Activated CD8-positive, alpha-beta memory T cell treated with anti-CD3 and anti-CD28 coated beads for 1 hour (primary cell): Measurements from ENCODE around the gene UNG.
A peak's percentile ranks its signal among the peaks of the same experiment; 100 is the strongest.
"Not testable (repeated sequence)": the region's sequence is repeated elsewhere in the genome, so short reads cannot be mapped to it uniquely, and the experiment has no call there.

Source experiments
- DNase-seq, 2 donors: peaks; one replicate each; pipeline ENCODE4 v3.0.0-alpha.2; 2020; ENCODE audit warnings: low read depth in 1 of 2; ENCODE audit errors: extremely low read depth in 1 of 2

The UNG gene

DNA sequence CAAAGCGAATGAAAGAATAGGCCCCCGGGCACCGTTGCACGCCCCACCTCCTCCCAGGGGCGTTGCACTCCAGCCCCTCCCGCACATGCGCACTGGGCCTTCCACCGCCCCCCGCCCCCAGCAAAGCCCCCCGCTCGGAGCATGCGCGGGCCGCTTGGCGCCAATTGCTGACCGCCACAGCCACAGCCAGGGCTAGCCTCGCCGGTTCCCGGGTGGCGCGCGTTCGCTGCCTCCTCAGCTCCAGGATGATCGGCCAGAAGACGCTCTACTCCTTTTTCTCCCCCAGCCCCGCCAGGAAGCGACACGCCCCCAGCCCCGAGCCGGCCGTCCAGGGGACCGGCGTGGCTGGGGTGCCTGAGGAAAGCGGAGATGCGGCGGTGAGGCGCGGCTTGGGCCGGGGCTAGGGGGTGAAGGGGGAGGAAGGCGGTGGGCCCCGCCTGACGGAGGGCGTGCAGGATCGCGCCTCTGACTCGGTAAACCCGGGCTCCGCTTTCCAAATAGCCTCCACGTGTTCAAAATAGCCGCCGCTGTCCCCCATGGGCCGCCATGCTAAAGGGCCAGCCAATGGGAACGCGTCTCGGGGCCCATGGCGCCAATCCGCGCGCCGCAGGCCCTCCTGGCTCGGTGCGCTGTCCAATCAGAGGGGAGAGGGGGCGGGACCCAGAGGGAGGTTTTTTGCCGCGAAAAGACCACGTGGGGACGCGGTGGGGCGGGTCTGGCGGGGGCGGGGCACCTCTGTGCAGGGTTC is at the start of gene UNG:
Gene UNG (plus strand): TSS at position 163 of the 748 bp plus-strand sequence. CDS start 83 bp downstream, at position 246.
- DNase-seq: peak; percentile 83 to 95

- not testable (repeated sequence) for DNase-seq
Measured at GRCh38 chr12:109048706-109049105, 48.7 kb upstream of the UNG start.

DNA sequence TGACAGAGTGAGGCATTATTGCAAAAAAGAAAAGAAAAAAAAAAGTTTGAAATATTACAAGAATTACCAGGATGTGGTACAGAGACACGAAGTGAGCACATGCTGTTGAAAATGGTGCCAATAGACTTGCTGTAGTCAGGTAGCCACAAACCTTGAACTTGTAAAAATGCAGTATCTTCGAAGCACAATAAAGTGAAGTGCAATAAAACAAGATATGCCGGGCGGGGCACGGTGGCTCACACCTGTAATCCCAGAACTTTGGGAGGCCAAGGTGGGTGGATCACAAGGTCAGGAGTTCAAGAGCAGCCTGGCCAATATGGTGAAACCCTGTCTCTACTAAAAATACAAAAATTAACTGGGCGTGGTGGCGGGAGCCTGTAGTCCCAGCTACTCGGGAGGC is 47.6 kb upstream of the UNG start:
- not testable (repeated sequence) for DNase-seq

DNA sequence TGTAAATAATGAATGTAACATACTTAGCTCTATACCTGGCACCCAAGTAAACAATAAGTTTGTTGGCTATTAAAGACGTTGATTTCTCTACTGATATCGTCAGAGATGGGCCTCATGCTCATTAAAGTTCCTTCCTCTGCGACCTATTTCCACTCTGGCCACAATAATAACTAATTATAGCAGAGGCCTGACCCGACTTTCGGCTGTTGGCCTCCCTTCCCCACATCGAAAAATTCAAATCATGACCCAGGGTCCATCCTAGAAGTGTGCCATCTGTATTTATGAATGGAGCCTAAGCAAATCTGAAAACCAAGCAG is 45.3 kb upstream of the UNG start:
- DNase-seq: no peak

DNA sequence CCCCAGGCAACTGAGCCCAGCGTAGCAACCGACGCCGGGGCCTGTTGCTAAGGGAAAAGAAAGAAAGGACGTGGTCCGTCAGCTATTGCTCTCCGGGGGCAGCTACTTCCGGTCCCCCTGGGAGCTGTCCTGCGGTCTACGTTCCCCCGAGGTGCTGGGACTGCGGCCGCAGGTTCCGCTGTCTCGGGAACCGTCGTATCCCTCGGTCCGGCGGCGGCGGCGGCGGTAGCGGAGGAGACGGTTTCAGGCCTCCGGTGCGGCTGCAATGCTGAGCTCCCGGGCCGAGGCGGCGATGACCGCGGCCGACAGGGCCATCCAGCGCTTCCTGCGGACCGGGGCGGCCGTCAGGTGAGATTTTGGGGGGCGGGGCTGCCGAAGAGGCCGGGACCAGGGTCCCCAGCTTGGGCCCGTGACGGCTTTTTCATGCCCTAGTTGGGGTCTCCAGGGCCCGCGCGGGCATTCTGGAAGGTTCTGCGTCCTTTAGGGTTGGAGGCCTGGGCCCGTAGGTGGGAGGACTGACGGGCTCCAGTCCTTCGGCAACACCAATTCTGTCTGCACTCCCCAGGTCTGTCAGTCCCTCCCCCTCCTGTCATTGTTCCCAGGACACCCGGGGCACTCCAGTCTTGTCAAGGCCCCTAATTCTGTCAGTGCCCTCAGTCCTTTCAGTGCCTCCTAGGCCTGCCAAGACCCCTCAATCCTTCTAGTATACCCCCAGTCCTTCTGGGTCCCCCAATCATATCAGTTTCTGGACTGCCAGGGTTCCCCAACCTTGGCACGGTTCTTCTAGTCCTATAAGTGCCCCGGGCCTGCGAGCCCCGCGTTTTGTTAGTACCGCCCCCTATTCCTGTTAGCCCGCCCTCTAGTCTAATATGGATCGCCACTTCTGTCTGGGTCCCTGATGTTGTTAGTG is 44.7 kb upstream of the UNG start, which contains the start of gene USP30:
Gene USP30 (plus strand): TSS at position 163 of the 910 bp plus-strand sequence. CDS start 103 bp downstream, at position 266.
- DNase-seq: peak; percentile 67 to 78

- DNase-seq: no peak
Measured at GRCh38 chr12:109053382-109054123, 43.8 kb upstream of the UNG start.

DNA sequence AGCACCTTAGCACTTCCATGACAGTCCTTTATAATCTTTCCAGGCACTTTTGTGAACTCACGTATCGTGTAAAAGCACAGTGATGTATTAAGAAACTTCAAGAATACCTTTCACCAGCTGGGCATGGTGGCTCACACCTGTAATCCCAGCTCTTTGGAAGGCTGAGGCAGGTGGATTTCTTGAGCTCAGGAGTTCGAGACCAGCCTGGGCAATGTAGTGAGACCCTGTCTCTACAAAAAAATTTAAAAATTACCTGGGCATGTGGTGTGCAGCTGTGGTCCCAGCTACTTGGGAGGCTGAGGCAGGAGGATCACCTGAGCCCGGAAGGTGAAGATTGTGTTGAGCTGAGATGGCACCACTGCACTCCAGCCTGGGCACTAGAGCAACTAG is 43.3 kb upstream of the UNG start:
- DNase-seq: not testable (repeated sequence)

- no peak for DNase-seq
Measured at GRCh38 chr12:109054520-109054919, 42.9 kb upstream of the UNG start.

DNA sequence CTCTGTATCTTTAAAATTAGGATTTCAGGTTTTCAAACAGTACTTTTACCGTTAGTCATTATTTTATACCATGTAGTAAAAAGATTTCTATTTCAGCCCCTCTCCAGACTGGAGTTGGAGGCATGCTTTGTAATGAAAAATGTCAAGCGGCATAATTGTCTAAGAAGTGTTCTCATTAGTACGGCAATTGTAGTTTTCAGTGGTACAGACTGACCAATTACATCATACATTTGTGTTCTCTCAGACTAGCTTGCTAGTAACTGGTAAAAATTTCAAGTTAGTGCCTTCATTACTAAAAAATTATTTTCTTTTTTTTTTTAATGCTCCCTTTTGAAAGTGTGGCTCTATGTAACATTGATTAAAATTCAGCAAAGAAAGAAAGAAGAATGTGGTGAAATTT is 40.5 kb upstream of the UNG start:
- DNase-seq: no peak

- DNase-seq: no peak
Measured at GRCh38 chr12:109057376-109057775, 40.0 kb upstream of the UNG start.

DNA sequence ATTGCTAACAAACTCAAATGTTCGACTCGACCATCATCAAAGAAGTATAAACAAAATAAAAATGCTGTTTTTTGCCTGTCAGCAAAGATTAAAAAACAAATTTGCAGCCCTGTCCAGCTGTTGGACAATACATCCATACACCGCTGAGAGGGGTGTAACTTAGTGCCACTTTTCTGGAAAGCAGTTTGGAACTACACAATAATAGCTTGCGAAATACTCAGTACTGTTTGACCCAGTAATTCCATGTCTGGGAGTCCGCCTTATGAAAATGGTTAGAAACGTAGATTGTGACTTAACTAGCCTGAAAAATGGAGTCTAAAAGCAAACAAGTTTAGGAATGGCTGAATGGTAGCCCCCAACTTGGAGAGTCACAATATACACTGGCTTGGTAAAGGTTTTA is 38.6 kb upstream of the UNG start:
- no peak for DNase-seq

DNA sequence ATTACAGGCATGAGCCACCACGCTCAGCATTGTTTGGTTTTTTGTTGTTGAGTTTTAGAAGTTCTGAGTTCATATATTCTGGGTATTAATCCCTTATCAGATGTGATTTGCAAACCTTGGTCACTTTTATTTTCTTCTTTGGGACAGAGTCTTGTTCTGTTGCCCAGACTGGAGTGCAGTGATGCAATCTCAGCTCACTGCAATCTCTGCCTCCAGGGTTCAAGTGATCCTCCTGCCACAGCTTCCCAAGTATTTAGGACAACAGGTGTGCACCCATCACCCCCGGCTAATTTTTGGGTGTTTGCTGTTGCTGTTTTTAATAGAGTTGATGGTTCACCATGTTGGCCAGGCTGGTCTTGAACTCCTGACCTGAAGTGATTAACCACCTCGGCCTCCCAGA is 33.3 kb upstream of the UNG start:
- DNase-seq: no peak

- no peak for DNase-seq
Measured at GRCh38 chr12:109065154-109065852, 32.1 kb upstream of the UNG start.

GRCh38 chr12:109065853-109066193 is 31.6 kb upstream of the UNG start:
- DNase-seq: no peak

DNA sequence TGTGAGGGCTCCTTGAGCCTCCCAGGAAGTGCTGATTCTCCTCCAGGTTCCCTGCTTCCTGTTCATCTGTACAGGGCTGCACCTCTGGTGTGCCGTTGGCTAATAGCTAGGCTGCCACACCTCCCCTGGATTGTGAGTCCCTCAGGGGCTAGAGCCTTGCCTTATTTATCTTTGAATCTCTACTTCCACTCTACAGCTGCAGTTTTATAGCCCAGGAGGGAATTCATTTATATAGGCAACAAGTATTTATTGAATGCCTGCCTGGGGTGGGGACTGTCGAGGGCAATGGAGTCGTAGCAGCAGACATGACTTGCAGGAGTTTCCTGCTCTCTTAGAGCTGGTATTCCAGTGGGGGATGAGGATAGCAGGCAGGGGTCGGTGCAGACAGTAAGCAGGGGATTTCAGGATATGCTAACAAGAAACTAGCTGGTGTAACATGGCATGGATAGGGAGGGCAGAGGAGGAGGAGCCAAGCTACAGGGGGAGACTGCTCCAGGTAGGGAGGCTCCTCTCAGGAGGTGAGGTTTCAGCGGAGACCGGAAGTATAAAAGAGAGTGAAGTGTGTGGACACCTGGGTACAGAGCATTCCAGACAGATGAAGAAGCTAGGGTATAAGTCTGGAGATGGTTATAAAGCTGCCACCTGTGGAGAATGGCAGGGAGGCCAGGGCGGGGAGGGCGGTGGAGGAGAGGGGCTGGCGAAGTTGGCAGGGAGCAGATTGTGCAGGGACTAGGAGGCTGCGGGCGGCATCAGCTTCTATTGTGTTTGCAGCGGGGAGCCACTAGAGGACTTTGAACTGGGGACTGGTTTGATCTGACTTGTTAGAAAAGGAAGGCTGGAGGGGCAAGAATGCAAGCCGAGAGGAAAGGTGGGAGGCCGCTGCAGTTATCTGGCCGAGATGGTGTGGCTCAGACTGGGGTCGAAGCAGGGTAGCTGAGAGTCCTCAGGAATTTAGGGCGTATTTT is 27.8 kb upstream of the UNG start:
- no peak for DNase-seq

GRCh38 chr12:109074866-109075265 is 22.5 kb upstream of the UNG start:
- no peak for DNase-seq

DNA sequence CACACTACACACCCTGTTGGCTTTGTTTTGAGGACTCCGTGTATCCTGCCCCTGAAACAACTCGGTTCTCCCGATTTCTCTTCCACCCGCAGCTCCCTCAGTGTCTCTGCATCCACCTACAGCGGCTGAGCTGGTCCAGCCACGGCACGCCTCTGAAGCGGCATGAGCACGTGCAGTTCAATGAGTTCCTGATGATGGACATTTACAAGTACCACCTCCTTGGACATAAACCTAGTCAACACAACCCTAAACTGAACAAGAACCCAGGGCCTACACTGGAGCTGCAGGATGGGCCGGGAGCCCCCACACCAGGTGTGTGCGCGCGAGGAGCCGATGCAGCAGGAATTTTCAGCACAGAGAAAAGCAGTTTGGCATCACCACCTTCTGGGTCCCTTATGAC is 14.6 kb upstream of the UNG start:
- DNase-seq: no peak

- no peak for DNase-seq
Measured at GRCh38 chr12:109084425-109084824, 13.0 kb upstream of the UNG start.

DNA sequence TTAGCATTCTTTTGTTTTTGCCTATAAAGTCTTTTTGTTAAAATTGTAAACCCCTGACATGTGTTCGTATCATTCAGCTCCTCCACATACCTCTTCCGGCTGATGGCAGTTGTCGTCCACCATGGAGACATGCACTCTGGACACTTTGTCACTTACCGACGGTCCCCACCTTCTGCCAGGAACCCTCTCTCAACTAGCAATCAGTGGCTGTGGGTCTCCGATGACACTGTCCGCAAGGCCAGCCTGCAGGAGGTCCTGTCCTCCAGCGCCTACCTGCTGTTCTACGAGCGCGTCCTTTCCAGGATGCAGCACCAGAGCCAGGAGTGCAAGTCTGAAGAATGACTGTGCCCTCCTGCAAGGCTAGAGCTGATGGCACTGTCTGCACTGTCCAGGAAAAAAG is 11.8 kb upstream of the UNG start:
- DNase-seq: no peak

- no peak for DNase-seq
Measured at GRCh38 chr12:109087250-109087649, 10.1 kb upstream of the UNG start.
